ENCODE measurements around the gene GGA1.
A peak's percentile ranks its signal among the peaks of the same experiment; 100 is the strongest.

The GGA1 gene

GRCh38 chr22:37562049-37562875, 46.4 kb upstream of the GGA1 start:
- TF ChIP-seq CTCF (IDR thresholded peaks at IDR 0.05; ENCODE audit: low read depth, low read length): no peak
- no peak for DNase-seq (ENCODE audit: low read depth in 2 of 2)
- peak overlapping the region; percentile 79 to 88 for H3K4me3 ChIP-seq (replicated peaks in 1 of 2; ENCODE audit: low read depth in 2 of 2, low read length in 2 of 2)

- TF ChIP-seq CTCF (IDR thresholded peaks at IDR 0.05; ENCODE audit: low read depth, low read length): no peak
- peak overlapping the region; percentile 11 to 35 for H3K4me3 ChIP-seq (replicated peaks in 1 of 2; ENCODE audit: low read depth in 2 of 2, low read length in 2 of 2)
- DNase-seq (ENCODE audit: low read depth in 2 of 2): peak; percentile 96 to 97
These were observed 45.2 kb upstream of the GGA1 start for GRCh38 chr22:37563153-37564081.

GRCh38 chr22:37564111-37564711, 44.4 kb upstream of the GGA1 start:
- peak overlapping the region; percentile 11 to 35 for H3K4me3 ChIP-seq (replicated peaks in 1 of 2; ENCODE audit: low read depth in 2 of 2, low read length in 2 of 2)
- DNase-seq (ENCODE audit: low read depth in 2 of 2): peak; percentile 51 to 93
- peak; percentile 6 for TF ChIP-seq CTCF (IDR thresholded peaks at IDR 0.05; ENCODE audit: low read depth, low read length)

- no peak for TF ChIP-seq CTCF (IDR thresholded peaks at IDR 0.05; ENCODE audit: low read depth, low read length)
- no peak overlapping the region for H3K4me3 ChIP-seq (replicated peaks in 1 of 2; ENCODE audit: low read depth in 2 of 2, low read length in 2 of 2)
- DNase-seq (ENCODE audit: low read depth in 2 of 2): no peak
These were observed 42.8 kb upstream of the GGA1 start for GRCh38 chr22:37565830-37566229.

GRCh38 chr22:37566329-37566837, 42.3 kb upstream of the GGA1 start:
- H3K4me3 ChIP-seq (replicated peaks in 1 of 2; ENCODE audit: low read depth in 2 of 2, low read length in 2 of 2): no peak overlapping the region
- TF ChIP-seq CTCF (IDR thresholded peaks at IDR 0.05; ENCODE audit: low read depth, low read length): no peak
- DNase-seq (ENCODE audit: low read depth in 2 of 2): no peak
